Measurements from ENCODE around the gene TFIP11. TPM values are rescaled to one million over a fixed set of nuclear protein-coding genes. Genes with fewer than 3 reads are reported as not detected.

TFIP11 gene
- total and polyA plus RNA-seq, 10 of the 15 experiments (the other 5 are each of a cell fraction or from before 2014, with no cell fraction given), result 14.2 to 43.3 (median 31.9) TPM

GRCh38 chr22:26470807-26471206 lies 41.5 kb downstream of the TFIP11 start:
- Histone ChIP-seq H3K27me3 (replicated peaks in 1 of 2; ENCODE audit: control insufficient read depth in 2 of 2, insufficient read depth in 2 of 2, low read length in 1 of 2) (no peaks in the 10 kb centered on the region), H3K4me3 (no peak overlapping the region), H3K4me1 (ENCODE audit: control insufficient read depth, insufficient read depth, low read length) (peaks cover 5% of the 10 kb centered on the region), H3K36me3 (ENCODE audit: control insufficient read depth in 2 of 2, insufficient read depth in 2 of 2, low read length in 1 of 2) (peaks cover 24 to 32% of the 10 kb centered on the region in 2 experiments), H4K20me1 (ENCODE audit: control insufficient read depth, insufficient read depth) (no peaks in the 10 kb centered on the region), H3K27ac (ENCODE audit: control insufficient read depth, insufficient read depth) (no peak overlapping the region), H2AFZ (ENCODE audit: control insufficient read depth, low read depth, low read length) (no peak overlapping the region), H3K9ac (ENCODE audit: control insufficient read depth, insufficient read depth, low read length) (no peak overlapping the region), H3K4me2 (ENCODE audit: control insufficient read depth, insufficient read depth) (no peak overlapping the region), H3K9me3 (replicated peaks; ENCODE audit: control insufficient read depth, insufficient read depth, low read length) (no peaks in the 10 kb centered on the region), H3K79me2 (ENCODE audit: control insufficient read depth, insufficient read depth, low read length) (no peaks in the 10 kb centered on the region; the same call in 1 of the 2 replicates)
- intact Hi-C loops (cut with micrococcal nuclease; ENCODE audit: unreplicated experiment), result no loop called here
- no peak for DNase-seq (ENCODE audit: low read depth, low spot score)
- RAD21 ChIA-PET (ENCODE audit: unreplicated experiment), result no interaction called here
- no TSS peak for BruUV-seq (replicated peaks)
- FAIRE-seq, result no peak
- WGBS (ENCODE audit: insufficient coverage, insufficient replicate concordance, low lambda C conversion rate, missing lambda C conversion rate), result 96% methylated on average over 2 of the region's 2 CpGs
- CTCF ChIA-PET, result interaction anchor here (1.9 to 4.9 kb wide), 2 partner anchors 8 to 10 kb away, joined by 4 to 23 read pairs; no protein-coding TSS in a partner anchor
- SMC1A ChIA-PET (ENCODE audit: uncharacterized antibody, unreplicated experiment), result no interaction called here
- in situ Hi-C loops (cut with MboI), result no loop called here
- POLR2A ChIA-PET, result interaction anchor here (1.0 kb wide), 1 partner anchor 171 kb away, joined by 4 read pairs; no protein-coding TSS in a partner anchor
- TF ChIP-seq PKNOX1 (IDR thresholded peaks at IDR 0.05) (no peak), CEBPB (IDR thresholded peaks at IDR 0.05; ENCODE audit: borderline replicate concordance in 1 of 2, low read depth in 2 of 2, low read length in 2 of 2) (no peak), DPF2 (IDR thresholded peaks at IDR 0.05) (no peak), NFXL1 (IDR thresholded peaks at IDR 0.05; ENCODE audit: borderline replicate concordance) (no peak), CUX1 (IDR thresholded peaks at IDR 0.05; ENCODE audit: insufficient replicate concordance, low read depth, low read length) (no peak), E2F4 (IDR thresholded peaks at IDR 0.05; ENCODE audit: low read depth, low read length) (no peak), ZBTB11 (CRISPR knock-in tag; IDR thresholded peaks at IDR 0.05) (no peak)
- ATAC-seq, result no peak

All from GM12878 (cell line).